Hematopoietic multipotent progenitor cell treated with erythropoietin and hydrocortisone succinate and interleukin-3 and kit ligand, for 15 days (in vitro differentiated cells): Measurements from ENCODE around the gene ABI3BP.

Experiments
- DNase-seq: peaks from one replicate; pipeline ENCODE4 v3.0.0-alpha.2; 2015; ENCODE audit warnings: low spot score

Gene ABI3BP

DNA sequence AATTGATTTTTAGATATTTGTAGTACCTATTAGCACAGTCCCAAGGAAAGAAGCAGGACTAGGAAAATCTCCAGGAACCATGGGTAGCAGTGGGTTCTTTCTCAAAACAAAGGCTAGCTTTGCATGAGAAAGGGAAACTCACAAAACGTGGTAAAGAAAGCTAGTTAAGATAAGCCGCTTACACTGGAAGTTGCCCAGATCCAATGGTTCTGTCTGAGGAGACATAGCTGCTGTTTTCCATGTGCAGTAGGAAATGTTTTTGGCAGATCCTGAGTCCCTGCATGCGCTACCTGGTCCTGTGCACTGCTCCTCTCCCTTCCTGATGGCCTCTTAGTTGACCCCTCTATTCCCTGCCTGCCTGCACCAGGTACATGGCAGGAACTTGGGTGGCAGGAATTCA lies 223.5 kb downstream of the ABI3BP start:
- DNase-seq, result no peak

DNA sequence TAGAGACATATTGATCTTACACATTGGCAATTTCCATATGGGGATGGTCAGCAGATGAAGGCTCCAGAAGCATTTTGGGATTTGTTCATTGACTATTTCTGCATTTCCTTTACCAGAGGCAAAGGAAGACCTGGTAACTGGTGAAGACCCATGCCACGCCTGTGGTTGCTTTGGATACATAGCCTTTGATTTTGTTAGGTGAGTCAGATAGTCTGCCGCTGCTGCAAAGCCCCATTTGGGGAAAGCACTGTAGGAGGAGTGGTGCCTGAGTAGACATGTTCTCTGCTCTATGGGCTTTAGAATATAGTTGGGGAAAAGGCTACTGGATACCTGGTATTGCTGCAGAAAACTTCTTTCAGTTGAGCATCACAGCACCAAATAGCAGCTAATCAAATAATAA lies 227.2 kb downstream of the ABI3BP start:
- no peak for DNase-seq

DNA sequence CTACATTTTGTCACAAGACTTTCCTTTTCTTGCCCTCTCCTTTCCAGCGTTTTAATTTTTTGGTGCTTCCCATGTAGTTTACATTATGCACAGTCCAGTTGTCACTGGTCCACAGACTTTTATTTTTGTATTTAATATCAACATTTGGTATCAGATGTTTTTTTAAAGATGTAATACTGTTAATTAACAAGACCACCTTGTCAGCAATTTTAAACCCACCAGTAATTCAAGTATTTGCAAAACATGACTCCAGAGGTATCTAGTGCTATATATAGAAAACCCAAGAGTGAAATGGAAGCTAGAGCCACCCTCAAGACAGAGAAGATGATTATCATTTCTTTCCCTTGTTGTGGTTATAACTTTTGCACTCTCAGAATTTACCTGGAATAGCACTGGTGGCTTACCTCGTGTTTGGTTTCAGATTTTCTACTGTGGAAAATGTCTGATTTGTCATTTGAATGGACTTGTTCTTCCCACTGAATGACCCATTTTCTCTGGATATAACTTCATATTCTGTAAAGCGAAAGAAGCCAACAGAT lies 227.7 kb downstream of the ABI3BP start:
- DNase-seq, result no peak

DNA sequence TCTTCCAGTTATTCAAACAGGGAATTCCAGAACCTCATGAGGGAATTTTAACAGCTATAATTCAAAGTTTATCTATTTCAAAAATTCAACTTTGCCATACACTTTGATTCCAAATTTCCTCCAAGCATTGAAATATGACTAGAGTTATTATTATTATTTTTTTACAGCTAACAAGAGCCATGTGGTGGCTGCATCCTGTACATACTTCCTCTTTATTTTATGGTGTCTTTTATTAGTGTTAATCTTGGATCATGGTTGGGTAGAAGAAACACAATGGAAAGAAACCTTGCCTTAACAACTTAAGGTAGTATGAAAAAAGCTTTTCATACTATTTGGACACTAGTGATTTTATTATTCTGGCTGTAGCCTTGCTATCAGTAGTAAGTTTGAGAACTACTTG lies 231.3 kb downstream of the ABI3BP start:
- no peak for DNase-seq

DNA sequence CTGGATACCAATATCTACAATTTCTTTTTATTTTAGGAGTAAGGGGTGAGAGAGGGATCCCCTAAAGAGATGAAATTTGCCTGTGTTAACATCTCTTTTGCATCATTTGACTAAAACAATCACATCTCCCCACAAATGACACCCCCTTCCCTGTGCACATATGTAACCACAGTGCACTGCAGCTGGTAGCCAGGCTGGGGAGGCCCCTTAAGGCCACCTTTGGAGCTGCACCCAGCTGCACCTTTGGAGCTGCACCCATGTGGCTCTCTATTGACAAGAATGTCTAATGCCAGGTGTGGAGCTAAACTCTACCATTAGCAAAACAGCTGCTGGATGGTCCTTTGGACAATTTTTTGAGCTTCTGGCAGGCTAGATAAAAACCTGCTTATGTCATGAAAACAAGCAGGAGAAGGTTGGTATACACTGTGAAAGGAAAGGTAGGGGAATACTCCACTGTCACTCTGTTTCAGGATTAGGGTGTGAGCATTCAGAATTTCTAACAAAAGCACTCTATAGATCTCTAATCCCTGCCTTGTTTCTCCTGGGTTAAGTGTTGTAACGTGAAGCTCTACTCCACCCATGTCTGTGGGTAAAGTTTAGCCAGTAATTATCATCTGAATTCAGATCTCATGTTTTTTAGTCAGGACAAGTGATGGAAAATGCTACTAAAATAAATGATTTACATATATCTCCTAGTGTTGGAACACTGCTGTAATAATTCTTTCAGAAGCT lies 231.8 kb downstream of the ABI3BP start:
- DNase-seq, result no peak

DNA sequence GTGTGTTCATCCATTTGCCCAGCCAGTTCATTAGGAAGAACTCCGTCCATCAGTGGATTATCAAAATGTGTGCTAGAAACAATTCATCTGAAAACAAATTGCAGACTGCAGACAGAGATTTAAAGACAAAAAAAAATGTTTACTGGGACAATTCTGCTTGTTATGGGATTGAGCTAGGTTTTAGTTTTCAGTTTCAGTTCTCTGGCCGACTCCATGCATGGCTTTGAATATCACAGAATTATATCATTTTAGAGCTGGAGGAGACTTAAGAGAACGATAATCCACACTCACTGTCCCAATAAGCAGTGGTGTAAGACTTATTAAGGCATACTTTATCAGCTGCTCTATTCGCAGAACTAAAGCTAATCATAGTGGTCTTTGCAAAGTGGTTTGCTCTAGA lies 232.8 kb downstream of the ABI3BP start:
- no peak for DNase-seq

DNA sequence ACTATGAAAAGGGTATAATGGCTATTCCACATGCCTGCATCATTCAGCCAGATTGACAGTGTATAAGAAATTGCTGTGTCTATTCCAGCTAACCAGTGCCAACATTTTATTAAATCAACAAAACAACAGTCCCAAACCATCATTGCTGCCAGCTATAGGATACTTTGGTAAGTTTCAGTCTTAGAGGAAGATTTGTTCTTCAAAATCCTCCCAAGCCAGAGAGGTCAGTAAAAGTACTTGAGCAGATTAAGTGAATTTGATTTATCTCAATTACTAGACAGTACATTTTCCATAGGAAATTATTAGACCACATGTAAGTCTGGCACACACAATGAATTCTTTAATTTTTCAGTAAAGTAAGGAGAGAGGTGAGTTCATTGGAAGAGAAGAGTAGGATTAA lies 233.3 kb downstream of the ABI3BP start:
- DNase-seq, result no peak

DNA sequence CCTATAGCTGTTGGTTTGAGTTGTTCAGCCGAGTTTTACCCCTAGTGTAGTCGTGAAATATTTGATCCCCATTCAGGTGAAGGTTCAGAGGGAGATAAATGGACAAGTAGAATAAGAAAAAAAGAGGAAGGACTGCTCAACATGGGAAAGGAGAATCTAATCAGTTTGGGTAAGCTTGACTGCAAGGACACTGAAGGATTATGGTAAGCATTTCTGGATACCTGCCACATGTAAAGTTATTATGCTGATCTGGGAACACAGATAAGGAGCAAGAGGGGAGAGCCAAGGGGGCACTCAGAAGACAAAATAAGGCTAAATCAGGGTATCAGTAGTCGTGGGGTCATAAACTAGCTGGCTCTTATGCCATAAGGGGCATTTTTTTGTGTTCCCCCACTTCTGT lies 234.1 kb downstream of the ABI3BP start:
- no peak for DNase-seq

DNA sequence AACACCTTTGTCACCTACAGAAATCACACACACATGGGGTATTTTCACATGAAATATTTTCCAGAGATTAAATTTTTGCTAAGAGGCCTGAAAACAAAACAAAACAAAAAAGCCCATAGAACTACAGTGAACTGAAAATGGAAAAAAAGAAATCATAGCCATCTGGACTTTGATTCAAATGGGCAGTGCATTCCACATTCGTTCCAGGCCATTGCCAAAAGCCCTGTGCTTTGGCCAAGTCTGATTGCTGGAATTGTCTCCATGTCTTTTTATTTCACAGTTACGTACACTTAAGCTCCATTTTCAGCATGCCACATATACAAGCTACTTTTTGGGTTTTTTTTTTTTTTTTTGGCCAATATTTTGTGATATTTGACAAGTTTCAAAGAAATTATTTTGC lies 236.8 kb downstream of the ABI3BP start:
- DNase-seq, result no peak

DNA sequence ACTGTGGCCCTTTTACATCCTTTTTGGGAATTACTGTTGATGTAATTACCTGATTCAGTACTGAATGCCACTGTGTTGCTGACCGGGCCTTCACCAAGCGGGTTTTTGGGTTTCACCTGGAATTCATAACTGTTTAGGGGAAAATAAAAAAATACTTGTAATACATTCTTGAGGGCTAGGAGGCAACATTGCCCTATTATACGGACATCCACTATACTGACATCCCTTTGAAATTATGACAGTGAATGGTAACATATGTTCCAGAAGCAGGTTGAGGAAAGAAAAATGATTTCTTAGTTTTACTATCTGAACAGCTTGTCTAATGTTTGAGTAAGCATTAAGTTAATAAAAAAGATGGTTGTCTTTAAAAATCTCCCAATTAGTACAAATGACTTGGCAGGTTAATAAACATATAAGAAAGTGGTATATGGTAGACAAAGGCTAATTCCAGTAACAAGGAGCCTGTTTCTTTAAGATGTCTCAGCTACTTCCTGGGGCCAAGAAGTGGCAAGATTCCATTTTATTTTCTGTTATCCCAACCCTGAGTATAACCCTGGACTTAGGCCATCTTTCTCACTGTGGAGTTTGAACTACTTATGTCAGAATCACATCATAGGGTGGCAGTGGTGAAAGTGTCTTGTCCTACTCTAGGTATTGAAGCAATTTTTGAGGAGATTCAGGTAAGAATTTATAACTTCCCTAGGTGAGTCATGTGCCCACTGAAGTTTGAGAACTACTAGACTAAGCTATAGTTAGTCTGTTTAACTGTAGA lies 238.5 kb downstream of the ABI3BP start:
- no peak for DNase-seq

DNA sequence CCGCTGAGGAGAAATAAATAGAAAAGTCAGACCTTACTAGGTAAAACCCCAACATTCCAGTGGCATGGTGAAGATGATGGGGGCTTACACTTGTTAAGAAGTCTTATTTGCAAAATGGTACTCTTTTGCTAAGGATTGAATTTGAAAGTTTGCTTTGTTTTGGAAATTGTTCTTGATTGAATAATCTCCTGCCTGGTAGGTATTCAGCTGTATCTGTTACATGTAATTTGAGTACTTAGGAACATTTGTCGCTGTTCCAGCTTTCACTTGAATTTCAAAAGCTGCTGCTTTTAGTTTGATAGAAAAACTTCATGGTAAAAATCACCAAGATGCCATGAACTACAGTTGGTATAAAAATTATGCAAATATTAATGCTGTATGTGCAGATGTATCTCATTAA lies 239.4 kb downstream of the ABI3BP start:
- no peak for DNase-seq

DNA sequence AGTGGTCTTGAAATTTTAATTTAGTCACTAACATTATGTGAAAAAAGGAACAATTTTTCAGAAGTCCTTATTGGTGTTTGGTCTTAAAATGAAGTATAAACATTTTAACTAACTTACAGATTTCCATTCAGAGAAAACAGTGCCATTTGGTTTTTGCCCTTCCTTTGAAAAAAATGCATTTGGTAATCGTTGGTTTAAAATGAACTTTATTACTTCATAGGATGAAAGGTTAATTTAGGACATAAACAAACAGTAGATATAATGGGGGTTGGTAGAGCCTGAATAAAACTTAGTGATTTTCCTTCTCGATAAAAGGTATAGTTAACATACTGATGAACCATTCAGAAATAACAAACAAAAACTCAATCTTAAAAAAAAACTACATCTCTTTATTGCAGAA lies 244.3 kb downstream of the ABI3BP start:
- DNase-seq, result no peak

DNA sequence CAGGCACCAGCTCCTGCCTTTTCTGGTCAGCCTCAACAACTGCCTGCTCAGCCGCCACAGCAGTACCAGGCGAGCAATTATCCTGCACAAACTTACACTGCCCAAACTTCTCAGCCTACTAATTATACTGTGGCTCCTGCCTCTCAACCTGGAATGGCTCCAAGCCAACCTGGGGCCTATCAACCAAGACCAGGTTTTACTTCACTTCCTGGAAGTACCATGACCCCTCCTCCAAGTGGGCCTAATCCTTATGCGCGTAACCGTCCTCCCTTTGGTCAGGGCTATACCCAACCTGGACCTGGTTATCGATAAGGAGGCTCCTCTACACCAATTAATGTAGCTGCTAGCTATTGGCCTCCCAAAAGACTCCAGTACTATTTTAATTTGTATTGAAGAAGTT lies 245.0 kb downstream of the ABI3BP start:
- DNase-seq, result no peak

DNA sequence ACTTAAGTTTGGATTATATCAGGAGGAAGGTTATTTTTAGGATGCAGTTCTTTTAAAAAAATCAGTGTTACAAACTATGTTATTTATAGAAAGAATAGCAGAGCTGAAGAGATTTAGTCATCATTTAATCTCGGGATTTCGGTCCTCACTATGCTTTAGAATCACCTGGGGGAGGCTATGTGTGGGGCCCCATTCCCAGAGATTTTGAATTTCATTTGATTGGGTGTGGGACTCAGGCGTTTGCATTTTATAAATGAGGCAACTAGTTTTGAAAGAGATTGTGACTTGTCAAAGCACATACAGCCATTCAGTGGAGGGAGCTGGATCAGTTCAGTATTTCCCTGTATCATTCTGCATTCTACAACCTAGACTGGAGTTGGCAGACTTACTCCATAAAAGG lies 247.1 kb downstream of the ABI3BP start:
- DNase-seq, result no peak

DNA sequence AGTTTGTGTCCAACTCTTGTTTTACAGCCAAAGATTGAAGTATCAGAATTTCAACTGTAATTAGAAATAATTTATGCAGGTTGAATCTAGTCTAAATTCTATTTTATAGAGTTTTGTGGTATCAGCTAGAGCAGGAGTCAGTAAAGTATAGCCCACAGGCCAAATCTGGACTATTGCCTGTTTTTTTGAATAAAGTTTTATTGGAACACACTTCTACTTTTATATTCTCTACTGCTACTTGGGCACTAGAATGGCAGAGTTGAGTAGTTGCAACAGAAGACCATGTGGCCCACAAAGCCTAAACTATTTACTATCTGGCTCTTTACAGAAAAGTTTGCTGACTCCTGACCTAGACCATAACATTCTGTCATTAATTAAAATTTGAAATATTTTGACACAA lies 247.6 kb downstream of the ABI3BP start:
- DNase-seq, result no peak

DNA sequence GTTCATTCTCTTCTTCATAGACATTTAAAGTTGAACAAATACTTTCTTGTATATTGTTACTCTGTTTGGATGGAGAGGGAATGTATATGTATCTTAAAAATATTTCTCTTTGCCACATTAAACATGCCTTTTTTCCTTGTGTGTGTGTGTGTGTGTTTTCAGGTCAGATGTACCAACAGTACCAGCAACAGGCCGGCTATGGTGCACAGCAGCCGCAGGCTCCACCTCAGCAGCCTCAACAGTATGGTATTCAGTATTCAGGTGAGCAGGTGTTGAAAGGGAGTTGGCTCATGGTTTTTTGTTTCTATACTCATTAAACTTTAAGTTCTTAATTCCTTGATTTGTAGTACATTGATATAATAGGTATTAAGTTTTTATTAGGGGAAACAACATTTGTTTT lies 248.6 kb downstream of the ABI3BP start:
- DNase-seq, result no peak

DNA sequence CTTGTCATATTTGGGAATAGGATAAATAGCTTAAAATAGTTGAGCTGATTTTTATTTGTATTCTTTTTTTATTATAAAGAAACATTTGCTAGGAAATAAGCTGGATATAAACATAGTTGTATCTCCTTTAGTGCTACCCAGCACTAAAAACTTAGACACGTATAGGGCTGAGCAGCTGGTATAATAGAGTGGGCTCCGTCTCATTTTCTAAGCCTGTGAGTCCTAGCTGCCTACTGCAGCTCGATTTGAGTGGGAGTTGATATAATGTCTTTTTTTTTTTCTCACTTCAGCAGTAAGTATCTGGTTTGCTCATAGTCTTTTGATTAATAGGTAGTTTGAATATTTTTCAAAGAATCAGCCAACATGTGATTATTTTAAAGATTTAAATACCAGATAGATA lies 249.7 kb downstream of the ABI3BP start:
- no peak for DNase-seq

DNA sequence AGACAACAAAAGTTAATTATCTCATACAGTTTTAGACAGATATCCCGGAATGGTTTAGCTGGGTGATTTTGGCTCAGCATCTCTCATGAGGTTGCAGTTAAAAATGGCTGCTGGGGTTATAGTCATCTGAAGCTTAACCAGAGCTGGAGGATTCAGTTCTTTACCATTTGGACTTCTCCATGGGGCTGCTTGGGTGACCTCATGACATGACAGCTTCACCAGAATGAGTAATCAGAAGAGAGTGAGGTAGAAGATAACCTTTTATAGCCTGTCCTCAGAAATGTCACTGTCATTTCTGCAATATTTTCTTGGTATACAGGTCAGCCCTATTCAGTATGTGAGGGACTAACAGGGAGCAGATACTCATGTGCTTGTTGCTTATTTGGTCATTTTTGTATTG lies 253.0 kb downstream of the ABI3BP start:
- DNase-seq, result no peak

DNA sequence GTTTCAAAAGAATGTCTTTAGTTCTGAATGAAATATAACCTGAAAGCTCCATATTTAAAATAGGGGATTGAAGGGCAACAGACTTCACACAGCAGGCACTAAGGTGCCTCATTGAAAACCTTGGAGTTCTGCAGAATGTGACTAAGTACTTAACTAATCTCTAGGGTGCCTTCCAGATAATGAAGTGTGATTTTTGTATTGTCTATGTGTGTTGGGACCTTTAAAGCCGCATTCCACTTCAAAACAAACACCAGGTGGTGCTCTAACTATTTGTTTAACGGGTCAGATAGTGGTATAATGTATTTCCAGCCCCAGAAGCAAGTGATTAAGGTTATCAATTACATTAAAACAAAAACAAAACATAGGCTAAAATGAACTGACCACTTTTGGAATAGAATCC lies 255.9 kb downstream of the ABI3BP start:
- DNase-seq, result peak; percentile 5

DNA sequence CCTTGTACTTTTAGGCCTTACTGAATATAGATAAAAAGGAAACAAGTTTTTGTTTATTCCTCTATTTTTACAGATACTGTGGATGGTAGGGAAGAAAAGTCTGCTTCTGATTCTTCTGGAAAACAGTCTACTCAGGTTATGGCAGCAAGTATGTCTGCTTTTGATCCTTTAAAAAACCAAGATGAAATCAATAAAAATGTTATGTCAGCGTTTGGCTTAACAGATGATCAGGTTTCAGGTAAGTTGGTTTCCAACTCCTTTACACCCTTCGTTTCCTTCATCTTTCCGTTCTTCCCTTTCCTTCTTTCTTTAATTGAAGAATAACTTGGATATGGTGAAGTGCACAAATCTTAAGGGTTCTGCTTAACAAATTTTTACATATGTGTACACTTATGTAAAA lies 260.8 kb downstream of the ABI3BP start:
- no peak for DNase-seq

DNA sequence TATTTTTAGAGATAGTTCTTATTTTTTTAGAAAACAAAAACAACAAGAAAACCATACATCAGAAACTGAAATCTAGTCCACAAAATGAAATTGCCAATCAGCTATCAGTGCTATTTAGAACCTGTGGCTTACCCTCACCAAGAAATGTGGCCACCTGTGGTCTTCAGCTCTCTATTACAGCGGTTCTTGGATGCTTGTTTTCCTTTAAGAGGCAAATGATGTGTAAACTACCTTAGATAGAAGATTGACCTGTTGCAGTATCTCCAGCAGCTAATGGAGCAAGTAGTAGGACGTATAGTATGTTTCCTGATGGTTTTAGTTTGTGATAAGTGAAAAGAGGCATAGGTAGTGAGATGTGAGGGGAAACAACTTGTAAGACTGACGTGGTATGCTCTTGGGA lies 262.7 kb downstream of the ABI3BP start:
- DNase-seq, result no peak

DNA sequence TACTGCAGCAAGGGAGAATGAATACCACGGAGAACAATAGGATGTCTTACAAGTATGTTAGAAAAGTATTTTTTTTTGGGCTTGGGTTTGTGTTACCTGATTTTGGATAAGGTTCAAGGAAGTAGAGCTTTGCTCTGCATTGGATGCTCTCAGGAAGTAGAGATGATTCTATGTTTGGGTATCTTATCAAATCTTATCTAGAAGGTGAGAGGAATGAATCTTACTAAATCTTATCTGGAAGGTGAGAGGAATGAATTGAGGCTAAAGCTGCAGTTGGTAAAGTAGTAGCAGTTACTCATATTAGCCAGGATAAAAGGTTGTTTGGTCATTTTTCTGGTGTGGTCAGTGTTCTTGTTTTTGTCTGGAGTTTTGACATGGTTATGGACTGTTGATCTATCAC lies 266.5 kb downstream of the ABI3BP start:
- DNase-seq, result no peak

DNA sequence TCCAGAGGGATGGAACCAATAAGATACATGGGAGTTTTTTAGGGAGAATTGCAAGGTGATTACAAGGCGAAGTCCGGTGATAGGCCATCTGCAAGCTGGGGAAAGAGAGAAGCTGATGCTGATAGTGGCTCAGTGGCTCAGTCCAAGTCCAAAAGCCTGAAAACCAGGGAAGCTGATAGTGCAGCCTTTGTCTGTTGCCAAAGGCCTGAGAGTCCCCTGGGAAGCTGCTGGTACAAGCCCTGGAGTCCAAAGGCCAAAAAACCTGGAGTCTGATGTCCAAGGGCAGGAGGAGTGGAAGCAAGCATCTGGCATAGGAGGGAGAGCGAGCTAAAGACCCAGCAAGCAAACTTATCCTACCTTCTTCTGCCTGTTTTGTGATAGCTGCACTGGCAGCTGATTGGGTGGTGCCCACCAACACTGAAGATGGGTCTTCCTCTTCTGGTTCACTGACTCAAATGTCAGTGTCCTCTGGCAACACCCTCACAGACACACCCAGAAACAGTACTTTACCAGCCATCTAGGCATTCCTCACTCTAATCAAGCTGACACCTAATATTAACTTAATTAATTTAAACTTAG lies 267.2 kb downstream of the ABI3BP start:
- DNase-seq, result no peak
